Body of pancreas (tissue), 4 donors: ENCODE measurements around the gene FOSB. TPM values are rescaled to one million over a fixed set of nuclear protein-coding genes. Genes with fewer than 3 reads are reported as not detected.
A peak's percentile ranks its signal among the peaks of the same experiment; 100 is the strongest.

ENCODE experiments used
- ATAC-seq: fragments of 150-250 bp; one replicate; pipeline ENCODE4 v1.9.1; 2016
- DNase-seq, 4 donors: peaks; one replicate each; pipeline ENCODE4 v3.0.0-alpha.2; 2019
- H3K27ac ChIP-seq, 4 donors: fragments of 200-600 bp; sonication (generic); 1 replicate in 3 of 4; 2 replicates in 1 of 4; pipeline versions ENCODE4 v1.5.1 to v1.6.1; 2016 to 2019; ENCODE audit warnings: mild to moderate bottlenecking in 1 of 4, mixed read lengths in 1 of 4, moderate library complexity in 1 of 4
- H3K27me3 ChIP-seq, 2 donors: fragments of 200-600 bp; sonication (generic); one replicate each; pipeline ENCODE4 v1.6.0; 2016; ENCODE audit warnings: mild to moderate bottlenecking in 1 of 2
- H3K36me3 ChIP-seq, 2 donors: fragments of 200-600 bp; sonication (generic); replicated peaks in 1 of 2; 2 replicates each; pipeline ENCODE4 v1.5.1; 2016; ENCODE audit warnings: low read depth in 2 of 2; ENCODE audit not compliant: insufficient read depth in 1 of 2
- H3K4me1 ChIP-seq: fragments of 200-600 bp; sonication (generic); one replicate; pipeline ENCODE4 v1.6.0; 2016
- H3K4me3 ChIP-seq, 2 donors: fragments of 200-600 bp; sonication (generic); 1 replicate in 1 of 2; 2 replicates in 1 of 2; pipeline ENCODE4 v1.5.1; 2016 to 2019
- H3K9me3 ChIP-seq, 3 donors: fragments of 200-600 bp; sonication (generic); 1 replicate in 2 of 3; 2 replicates in 1 of 3; pipeline ENCODE4 v1.5.1; 2016
- POLR2A ChIP-seq, 3 donors: fragments of 450-650 bp; IDR thresholded peaks; one replicate each; pipeline ENCODE4 v1.6.1; 2016; ENCODE audit warnings: antibody characterized with exemption in 3 of 3, mild to moderate bottlenecking in 2 of 3
- WGBS, 2 donors: methylation state at CpG; one replicate each; pipeline ENCODE4 v1.1.5; 2017; 5-methylcytosine and 5-hydroxymethylcytosine counted together
- intact Hi-C: fragments of 100-400 bp; cut with DNase I; formaldehyde crosslinking; loops from one replicate; pipeline ENCODE4 v1.15.1; 2023
- total RNA-seq, 2 donors: library from RNA; depleted of rRNA; stranded (reverse); fragments of >200 nt; gene quantifications; one replicate each; pipeline ENCODE4 v1.1.0, GENCODE V29; 2016
- TF ChIP-seq, protein P1 (sequence below), 7 experiments: fragments of 450-650 bp in 4 of 7; fragments of 200-600 bp in 3 of 7; sonication (generic) in 3 of 7; IDR thresholded peaks; one replicate each; pipeline ENCODE4 v1.5.1; 2016 to 2019; ENCODE audit warnings: antibody characterized with exemption in 7 of 7

The FOSB gene
- total RNA-seq, 2 donors from 2014 or later: 4.2 to 84.7 TPM

DNA sequence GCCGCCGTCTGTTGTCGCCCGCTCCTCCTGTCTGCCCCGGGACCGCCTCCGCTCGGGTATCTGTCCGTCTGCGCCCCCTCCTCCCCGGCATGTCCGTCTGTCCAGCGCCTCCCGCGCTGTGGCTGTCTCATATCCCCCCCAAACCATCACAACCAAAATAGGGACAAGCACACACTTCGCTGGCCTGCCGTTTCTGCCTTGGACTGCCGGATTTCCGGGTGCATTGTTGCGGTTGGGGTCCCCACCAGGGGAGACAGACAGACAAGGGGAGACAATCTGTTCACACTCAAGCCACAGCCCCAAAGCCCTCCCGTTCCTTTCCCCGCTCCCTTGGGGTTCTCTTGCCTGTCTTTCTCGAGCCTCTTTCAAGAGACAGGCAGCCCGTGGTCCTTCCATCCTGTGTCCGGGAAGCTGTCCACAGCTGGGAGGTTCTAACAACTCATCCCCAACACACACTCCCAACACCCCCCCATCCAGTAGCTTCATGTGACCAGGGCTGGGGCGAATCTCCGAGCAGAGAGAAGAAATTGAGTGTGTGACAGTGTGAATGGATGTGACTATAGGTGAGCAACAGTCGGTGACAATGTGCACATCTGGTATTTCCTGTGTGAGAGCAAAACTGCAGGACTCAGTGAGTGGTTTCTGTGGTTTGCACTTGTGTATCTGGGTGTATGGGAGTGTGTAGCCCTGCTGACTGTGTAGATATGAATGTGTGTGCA, 16.5 kb upstream of the FOSB start:
- no peaks in the 10 kb centered on the region for H3K36me3 ChIP-seq
- H3K4me3 ChIP-seq: no peak overlapping the region
- WGBS, 2 donors: 9 to 33% methylated on average over 2 to 28 of the region's 28 CpGs
- ATAC-seq (no peak), DNase-seq (peak; percentile 26 to 46 (median 36))
- TF ChIP-seq, protein P1, sequence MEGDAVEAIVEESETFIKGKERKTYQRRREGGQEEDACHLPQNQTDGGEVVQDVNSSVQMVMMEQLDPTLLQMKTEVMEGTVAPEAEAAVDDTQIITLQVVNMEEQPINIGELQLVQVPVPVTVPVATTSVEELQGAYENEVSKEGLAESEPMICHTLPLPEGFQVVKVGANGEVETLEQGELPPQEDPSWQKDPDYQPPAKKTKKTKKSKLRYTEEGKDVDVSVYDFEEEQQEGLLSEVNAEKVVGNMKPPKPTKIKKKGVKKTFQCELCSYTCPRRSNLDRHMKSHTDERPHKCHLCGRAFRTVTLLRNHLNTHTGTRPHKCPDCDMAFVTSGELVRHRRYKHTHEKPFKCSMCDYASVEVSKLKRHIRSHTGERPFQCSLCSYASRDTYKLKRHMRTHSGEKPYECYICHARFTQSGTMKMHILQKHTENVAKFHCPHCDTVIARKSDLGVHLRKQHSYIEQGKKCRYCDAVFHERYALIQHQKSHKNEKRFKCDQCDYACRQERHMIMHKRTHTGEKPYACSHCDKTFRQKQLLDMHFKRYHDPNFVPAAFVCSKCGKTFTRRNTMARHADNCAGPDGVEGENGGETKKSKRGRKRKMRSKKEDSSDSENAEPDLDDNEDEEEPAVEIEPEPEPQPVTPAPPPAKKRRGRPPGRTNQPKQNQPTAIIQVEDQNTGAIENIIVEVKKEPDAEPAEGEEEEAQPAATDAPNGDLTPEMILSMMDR (IDR thresholded peaks at IDR 0.05): no peak
- TF ChIP-seq POLR2A (IDR thresholded peaks at IDR 0.05): no peak
- intact Hi-C loops: no loop called here
- H3K27ac ChIP-seq: peak overlapping the region; percentile 76 to 92 (median 83)
- peaks cover 40% of the 10 kb centered on the region for H3K4me1 ChIP-seq
- H3K9me3 ChIP-seq: no peaks in the 10 kb centered on the region
- H3K27me3 ChIP-seq: no peaks in the 10 kb centered on the region

DNA sequence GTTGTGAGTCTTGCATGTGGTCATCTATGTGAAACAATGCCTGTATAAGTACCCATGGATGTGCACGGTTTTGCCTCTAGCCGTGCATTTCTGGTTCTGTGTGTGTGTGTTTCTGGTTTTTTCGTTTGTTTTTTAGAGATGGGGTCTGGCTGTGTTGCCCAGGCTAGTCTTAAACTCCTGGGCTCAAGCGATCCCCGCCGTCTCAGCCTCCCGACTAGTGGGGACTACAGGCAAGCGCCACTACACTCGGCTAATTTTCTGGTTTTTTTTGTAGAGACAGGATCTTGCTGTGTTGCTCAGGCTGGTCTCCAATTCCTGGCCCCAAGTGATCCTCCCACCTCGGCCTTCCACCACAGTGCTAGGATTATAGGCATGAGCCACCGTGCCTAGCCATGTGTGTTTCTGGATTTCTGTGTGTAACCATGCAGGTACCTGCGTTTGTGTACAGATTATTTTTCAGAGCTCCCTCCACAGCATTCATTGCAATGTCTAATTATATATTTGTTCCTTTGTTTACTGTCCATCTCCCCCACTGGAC, 15.9 kb upstream of the FOSB start:
- ATAC-seq (no peak), DNase-seq (no peak)
- peak overlapping the region; percentile 17 to 92 (median 83) for H3K27ac ChIP-seq
- H3K4me1 ChIP-seq: peaks cover 43% of the 10 kb centered on the region
- 70 to 77% methylated on average over 12 of the region's 12 CpGs for WGBS, 2 donors
- intact Hi-C loops: no loop called here
- no peaks in the 10 kb centered on the region for H3K27me3 ChIP-seq
- H3K36me3 ChIP-seq: no peaks in the 10 kb centered on the region
- TF ChIP-seq, protein P1 (IDR thresholded peaks at IDR 0.05): no peak
- no peak for TF ChIP-seq POLR2A (IDR thresholded peaks at IDR 0.05)
- H3K9me3 ChIP-seq: no peaks in the 10 kb centered on the region
- no peak overlapping the region for H3K4me3 ChIP-seq

DNA sequence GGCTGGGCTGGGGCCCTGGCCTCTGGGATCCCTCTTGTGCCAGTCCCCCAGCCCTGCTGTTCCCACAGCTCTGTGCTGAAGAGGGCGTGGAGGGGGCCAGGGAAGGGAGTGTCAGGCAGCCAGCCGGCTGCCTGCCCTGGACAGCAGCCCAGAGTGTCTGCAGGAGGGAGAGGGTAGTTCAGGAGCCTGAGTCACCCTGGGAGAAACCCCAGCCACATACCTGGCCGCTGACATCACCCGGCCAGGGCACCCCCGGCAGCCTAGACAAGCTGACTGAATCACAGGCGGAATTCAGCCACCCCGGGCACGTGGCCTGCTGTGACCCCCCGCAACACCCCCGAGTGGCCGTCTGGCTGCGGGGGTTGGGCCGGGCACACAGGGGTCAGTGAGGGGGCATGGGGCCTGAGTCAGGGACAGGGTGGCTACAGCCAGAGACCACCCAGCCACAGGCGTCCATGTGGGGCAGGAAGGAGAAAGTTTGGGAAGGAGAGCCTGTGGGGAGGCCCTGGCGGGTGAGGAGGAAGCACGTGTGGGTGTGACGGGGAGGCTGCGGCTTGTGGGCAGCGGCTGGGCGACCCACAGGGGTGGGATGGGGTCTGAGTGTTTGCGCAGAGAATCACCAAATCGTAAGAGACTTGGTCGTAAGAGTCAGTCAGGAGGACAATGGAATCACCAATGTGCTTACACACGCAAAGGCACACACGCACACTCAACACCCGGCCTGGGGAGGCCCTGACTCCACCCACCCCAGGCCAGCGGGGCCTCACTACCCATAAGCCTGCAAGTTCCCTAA, 11.9 kb upstream of the FOSB start:
- peak overlapping the region; percentile 89 to 98 (median 90) for H3K27ac ChIP-seq
- intact Hi-C loops: no loop called here
- ATAC-seq (peak; percentile 92), DNase-seq (peak; percentile 97 to 99 (median 98))
- no peaks in the 10 kb centered on the region for H3K36me3 ChIP-seq
- peaks cover 34% of the 10 kb centered on the region for H3K4me1 ChIP-seq
- H3K27me3 ChIP-seq: no peaks in the 10 kb centered on the region
- H3K9me3 ChIP-seq: no peaks in the 10 kb centered on the region
- WGBS, 2 donors: 24 to 28% methylated on average over 12 to 27 of the region's 27 CpGs
- no peak overlapping the region for H3K4me3 ChIP-seq
- TF ChIP-seq, protein P1 (IDR thresholded peaks at IDR 0.05): peak in 3 of 7 experiments; percentile 23 to 27 (median 25)
- peak in 2 of 3 donors; percentile 45 to 67 for TF ChIP-seq POLR2A (IDR thresholded peaks at IDR 0.05)

DNA sequence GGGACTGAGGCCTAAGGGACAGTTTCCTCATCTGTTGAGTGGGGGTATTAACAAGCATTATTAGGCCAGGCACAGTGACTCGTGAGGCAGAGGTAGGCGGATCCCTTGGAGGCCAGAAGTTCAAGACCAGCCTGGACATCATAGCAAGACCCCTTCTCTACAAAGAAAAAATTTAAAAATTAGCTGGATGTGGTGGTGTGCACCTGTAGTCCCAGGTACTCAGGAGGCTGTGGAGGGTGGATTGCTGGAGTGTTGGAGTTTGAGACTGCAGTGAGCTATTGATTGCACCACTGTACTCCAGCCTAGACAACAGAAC, 11.3 kb upstream of the FOSB start:
- Histone ChIP-seq H3K27me3 (no peaks in the 10 kb centered on the region), H3K4me3 (no peak overlapping the region), H3K9me3 (no peaks in the 10 kb centered on the region), H3K36me3 (no peaks in the 10 kb centered on the region), H3K4me1 (peaks cover 28% of the 10 kb centered on the region), H3K27ac (peak overlapping the region; percentile 89 to 98 (median 90))
- no peak for ATAC-seq
- intact Hi-C loops: no loop called here
- no peak for TF ChIP-seq POLR2A (IDR thresholded peaks at IDR 0.05)
- TF ChIP-seq, protein P1 (IDR thresholded peaks at IDR 0.05): no peak
- DNase-seq: no peak
- WGBS, 2 donors: 62 to 80% methylated on average over 2 of the region's 2 CpGs
